ENCODE results near the gene CTSA.

CTSA gene

DNA sequence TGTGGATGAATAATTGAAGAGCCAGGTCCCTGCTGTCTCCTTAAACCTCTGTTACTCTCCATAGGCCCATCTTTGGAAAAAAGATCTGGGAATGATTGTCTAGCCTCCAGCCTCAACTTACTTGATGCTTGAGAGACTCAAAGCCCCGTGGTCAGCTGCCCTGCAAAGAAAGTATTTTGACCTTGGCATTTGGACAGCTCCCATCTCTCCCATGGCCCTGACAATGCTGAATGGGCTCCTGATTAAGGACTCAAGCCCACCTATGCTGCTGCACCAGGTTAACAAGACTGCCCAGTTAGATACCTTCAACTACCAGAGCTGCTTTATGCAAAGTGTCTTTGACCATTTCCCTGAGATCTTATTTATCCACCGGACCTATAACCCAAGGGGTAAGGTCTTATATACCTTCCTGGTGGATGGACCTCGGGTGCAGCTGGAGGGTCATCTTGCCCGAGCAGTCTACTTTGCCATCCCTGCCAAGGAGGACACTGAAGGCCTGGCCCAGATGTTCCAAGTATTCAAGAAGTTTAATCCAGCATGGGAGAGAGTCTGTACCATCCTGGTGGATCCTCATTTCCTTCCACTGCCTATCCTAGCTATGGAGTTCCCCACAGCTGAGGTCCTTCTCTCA lies 8.6 kb upstream of the CTSA start:
- H3K9ac ChIP-seq (ENCODE audit: low read length in 5 of 5): no peak overlapping the region
- no peak overlapping the region for H3K4me3 ChIP-seq (ENCODE audit: low read depth in 1 of 5, low read length in 5 of 5)

DNA sequence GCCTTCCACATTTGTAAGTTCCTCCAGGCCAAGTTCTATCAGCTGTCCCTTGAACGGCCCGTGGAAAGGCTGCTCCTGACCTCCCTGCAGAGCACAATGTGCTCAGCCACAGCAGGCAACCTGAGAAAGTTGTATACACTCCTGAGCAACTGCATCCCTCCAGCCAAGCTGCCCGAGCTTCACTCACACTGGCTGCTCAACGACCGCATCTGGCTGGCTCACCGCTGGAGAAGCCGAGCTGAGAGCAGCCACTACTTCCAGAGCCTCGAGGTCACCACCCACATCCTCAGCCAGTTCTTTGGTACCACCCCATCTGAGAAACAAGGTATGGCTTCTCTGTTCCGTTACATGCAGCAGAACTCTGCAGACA lies 8.1 kb upstream of the CTSA start:
- H3K9me3 ChIP-seq (ENCODE audit: control insufficient read depth in 5 of 5, low read length in 5 of 5): no peaks in the 10 kb centered on the region
- no peak overlapping the region for H3K4me3 ChIP-seq (ENCODE audit: low read depth in 1 of 5, low read length in 5 of 5)
- H3K9ac ChIP-seq (ENCODE audit: low read length in 5 of 5): no peak overlapping the region
- H3K4me1 ChIP-seq (ENCODE audit: control insufficient read depth in 5 of 5, insufficient read depth in 5 of 5, low read length in 5 of 5): peaks cover 0 to 28% (median 22%) of the 10 kb centered on the region in 5 donors
- no peak overlapping the region for H3K27ac ChIP-seq (ENCODE audit: low read depth, low read length)
- H3K36me3 ChIP-seq (ENCODE audit: control insufficient read depth in 5 of 5, insufficient read depth in 5 of 5, low read length in 5 of 5): peaks cover 0 to 40% (median 35%) of the 10 kb centered on the region in 5 donors
- no peaks in the 10 kb centered on the region for H3K27me3 ChIP-seq (ENCODE audit: control insufficient read depth in 5 of 5, insufficient read depth in 4 of 5, low read length in 5 of 5)

More for the DNA sequence above, 8.6 kb upstream of the CTSA start:
- H3K36me3 ChIP-seq (ENCODE audit: control insufficient read depth in 5 of 5, insufficient read depth in 5 of 5, low read length in 5 of 5): peaks cover 0 to 44% (median 38%) of the 10 kb centered on the region in 5 donors
- H3K4me1 ChIP-seq (ENCODE audit: control insufficient read depth in 5 of 5, insufficient read depth in 5 of 5, low read length in 5 of 5): peaks cover 0 to 28% (median 22%) of the 10 kb centered on the region in 5 donors
- no peaks in the 10 kb centered on the region for H3K27me3 ChIP-seq (ENCODE audit: control insufficient read depth in 5 of 5, insufficient read depth in 4 of 5, low read length in 5 of 5)
- H3K9me3 ChIP-seq (ENCODE audit: control insufficient read depth in 5 of 5, low read length in 5 of 5): no peaks in the 10 kb centered on the region
- peak overlapping the region; percentile 30 for H3K27ac ChIP-seq (ENCODE audit: low read depth, low read length)

DNA sequence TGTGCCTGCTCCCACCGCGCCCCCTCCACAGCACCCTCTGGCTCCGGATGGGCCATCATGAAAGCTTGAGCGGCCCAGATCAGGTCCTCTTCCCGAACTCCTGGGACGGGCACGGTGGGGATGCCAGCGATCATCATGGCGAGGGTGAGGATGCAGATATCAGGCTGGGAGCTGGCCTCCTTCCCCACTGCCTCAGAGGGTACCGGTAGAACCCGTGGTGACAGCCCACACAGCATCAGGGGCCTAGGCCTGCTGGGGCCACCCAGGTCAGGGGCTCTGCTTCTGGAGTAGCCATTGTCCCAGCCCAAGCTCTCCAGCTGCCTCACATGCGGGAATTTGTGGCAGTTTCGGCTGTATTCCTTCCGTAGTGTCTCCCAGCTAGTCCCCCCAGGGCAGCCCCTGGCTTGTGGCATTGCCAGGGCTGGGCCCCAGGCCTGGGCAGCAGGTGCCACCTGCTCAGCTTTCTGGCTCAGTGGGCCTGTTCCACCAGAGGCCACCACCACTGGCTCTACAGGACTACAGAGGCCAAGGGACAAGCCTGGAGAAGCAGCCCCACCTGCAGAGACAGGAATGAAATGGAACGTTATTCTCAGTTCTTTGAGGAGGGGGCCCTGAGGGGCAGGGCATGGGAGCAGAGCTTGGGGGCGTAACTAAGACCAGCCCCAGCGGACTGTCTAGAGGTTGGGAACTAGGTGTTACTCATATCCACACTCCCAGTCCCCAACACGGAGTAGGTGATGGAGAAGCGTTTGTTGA lies 4.4 kb upstream of the CTSA start:
- H3K9ac ChIP-seq (ENCODE audit: low read length in 5 of 5): no peak overlapping the region
- H3K27ac ChIP-seq (ENCODE audit: low read depth, low read length): no peak overlapping the region
- H3K27me3 ChIP-seq (ENCODE audit: control insufficient read depth in 5 of 5, insufficient read depth in 4 of 5, low read length in 5 of 5): no peaks in the 10 kb centered on the region
- H3K4me1 ChIP-seq (ENCODE audit: control insufficient read depth in 5 of 5, insufficient read depth in 5 of 5, low read length in 5 of 5): peaks cover 2 to 34% (median 32%) of the 10 kb centered on the region in 5 donors
- no peak overlapping the region for H3K4me3 ChIP-seq (ENCODE audit: low read depth in 1 of 5, low read length in 5 of 5)
- peaks cover 0 to 34% (median 28%) of the 10 kb centered on the region in 5 donors for H3K36me3 ChIP-seq (ENCODE audit: control insufficient read depth in 5 of 5, insufficient read depth in 5 of 5, low read length in 5 of 5)
- no peaks in the 10 kb centered on the region for H3K9me3 ChIP-seq (ENCODE audit: control insufficient read depth in 5 of 5, low read length in 5 of 5)

DNA sequence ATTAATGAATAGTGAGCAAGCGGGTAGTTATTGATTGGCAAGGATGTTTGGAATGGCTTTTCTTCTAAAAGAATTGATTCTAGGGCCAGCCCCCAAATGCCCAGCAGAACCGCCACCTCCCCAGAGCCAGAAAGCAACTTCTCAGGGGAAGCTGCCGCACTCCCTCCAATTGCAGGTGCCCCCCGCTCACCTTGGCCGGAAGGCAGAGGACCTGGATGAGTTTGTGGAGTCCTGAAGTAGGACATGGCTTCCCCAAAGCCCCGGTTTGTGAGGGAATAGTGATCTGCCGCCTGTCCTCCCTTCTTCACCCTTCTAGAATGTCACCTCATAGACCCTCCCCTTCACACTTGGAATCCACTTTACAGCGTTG lies 3.8 kb upstream of the CTSA start, which contains the start of gene SPATA25:
Gene SPATA25 (minus strand): TSS at position 277 of the 370 bp plus-strand sequence. CDS start 32 bp downstream, at position 245.
- no peak within 1 kb of the TSS for H3K4me3 ChIP-seq (ENCODE audit: low read depth in 1 of 5, low read length in 5 of 5)
- no peak within 1 kb of the TSS for H3K9ac ChIP-seq (ENCODE audit: low read length in 5 of 5)
- H3K27me3 ChIP-seq (ENCODE audit: control insufficient read depth in 5 of 5, insufficient read depth in 4 of 5, low read length in 5 of 5): no peaks in the 10 kb centered on the region
- peaks cover 0 to 35% (median 28%) of the 10 kb centered on the region in 5 donors for H3K36me3 ChIP-seq (ENCODE audit: control insufficient read depth in 5 of 5, insufficient read depth in 5 of 5, low read length in 5 of 5)
- H3K27ac ChIP-seq (ENCODE audit: low read depth, low read length): no peak within 1 kb of the TSS
- H3K4me1 ChIP-seq (ENCODE audit: control insufficient read depth in 5 of 5, insufficient read depth in 5 of 5, low read length in 5 of 5): peaks cover 5 to 37% (median 33%) of the 10 kb centered on the region in 5 donors
- H3K9me3 ChIP-seq (ENCODE audit: control insufficient read depth in 5 of 5, low read length in 5 of 5): no peaks in the 10 kb centered on the region

DNA sequence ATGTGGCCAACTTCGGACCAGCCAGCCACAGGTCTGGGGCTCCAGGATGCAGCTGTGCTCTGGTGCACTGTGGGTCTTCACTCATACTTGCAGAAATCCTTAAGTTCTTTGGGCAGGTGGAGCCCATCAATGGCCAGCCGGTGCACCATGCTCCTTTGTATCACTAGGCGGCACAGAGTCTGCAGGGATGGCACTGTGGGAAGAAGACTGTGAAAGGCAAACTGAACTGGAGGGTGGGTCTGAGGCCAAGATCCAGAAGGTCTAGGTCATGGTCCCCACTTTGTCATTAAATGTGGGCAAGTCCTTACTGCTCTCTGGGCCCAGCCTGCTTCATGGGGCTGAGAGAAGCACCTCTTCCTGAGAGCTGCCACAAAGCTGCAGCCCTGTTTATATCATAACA lies 2.5 kb upstream of the CTSA start:
- peaks cover 5 to 46% (median 42%) of the 10 kb centered on the region in 5 donors for H3K4me1 ChIP-seq (ENCODE audit: control insufficient read depth in 5 of 5, insufficient read depth in 5 of 5, low read length in 5 of 5)
- H3K9ac ChIP-seq (ENCODE audit: low read length in 5 of 5): no peak overlapping the region
- no peak overlapping the region for H3K4me3 ChIP-seq (ENCODE audit: low read depth in 1 of 5, low read length in 5 of 5)
- H3K27me3 ChIP-seq (ENCODE audit: control insufficient read depth in 5 of 5, insufficient read depth in 4 of 5, low read length in 5 of 5): no peaks in the 10 kb centered on the region
- H3K9me3 ChIP-seq (ENCODE audit: control insufficient read depth in 5 of 5, low read length in 5 of 5): no peaks in the 10 kb centered on the region
- peaks cover 0 to 33% (median 26%) of the 10 kb centered on the region in 5 donors for H3K36me3 ChIP-seq (ENCODE audit: control insufficient read depth in 5 of 5, insufficient read depth in 5 of 5, low read length in 5 of 5)
- H3K27ac ChIP-seq (ENCODE audit: low read depth, low read length): no peak overlapping the region

DNA sequence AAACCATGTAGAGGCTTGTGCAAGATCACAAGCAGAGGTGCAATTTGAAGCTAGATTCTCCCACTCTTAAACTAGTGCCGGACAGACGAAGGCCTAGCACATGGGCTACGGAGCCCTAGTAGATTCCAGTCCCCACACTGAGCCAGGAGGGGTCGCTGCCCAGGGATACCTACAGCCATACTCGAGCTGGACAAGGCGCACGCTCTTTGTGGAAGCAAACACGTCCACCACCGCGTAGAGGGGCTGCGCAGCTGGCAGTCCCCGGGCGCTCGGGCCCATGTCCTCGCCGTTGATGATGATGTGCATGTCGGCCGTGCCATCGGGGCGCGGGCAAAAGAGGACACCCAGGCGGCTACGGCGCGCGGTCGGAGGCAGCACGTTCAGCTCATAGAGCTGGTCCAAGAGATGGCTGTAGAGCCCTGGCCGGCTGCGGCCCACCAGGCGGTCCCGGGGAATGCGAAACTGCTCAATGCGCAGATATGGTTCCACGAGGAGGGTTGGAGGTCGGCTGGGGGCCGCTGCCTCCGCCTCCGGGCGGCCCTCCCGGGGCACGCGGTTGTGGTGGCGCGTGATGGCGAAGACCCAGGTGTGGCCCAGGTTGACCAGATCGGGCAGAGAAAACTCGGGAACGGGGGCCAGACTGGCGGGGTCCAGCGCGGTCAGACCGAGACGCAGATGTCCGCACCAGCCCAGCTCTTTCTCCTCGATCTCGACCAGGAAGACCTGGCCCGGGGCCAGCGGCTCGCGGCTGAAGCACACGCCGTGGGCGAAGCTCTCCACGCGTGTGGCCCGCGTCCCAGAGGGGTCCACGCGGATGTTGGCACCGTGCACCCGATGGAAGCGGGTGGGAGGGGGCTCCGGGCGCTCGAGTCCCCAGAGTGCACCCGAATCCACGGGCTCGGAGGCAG lies 804 bp upstream of the CTSA start:
- peak overlapping the region; percentile 31 to 83 (median 76) for H3K4me3 ChIP-seq (ENCODE audit: low read depth in 1 of 5, low read length in 5 of 5)
- H3K9ac ChIP-seq (ENCODE audit: low read length in 5 of 5): peak overlapping the region; percentile 57 to 91 (median 67)
- peaks cover 5 to 35% (median 34%) of the 10 kb centered on the region in 5 donors for H3K4me1 ChIP-seq (ENCODE audit: control insufficient read depth in 5 of 5, insufficient read depth in 5 of 5, low read length in 5 of 5)
- H3K27ac ChIP-seq (ENCODE audit: low read depth, low read length): peak overlapping the region; percentile 85
- H3K27me3 ChIP-seq (ENCODE audit: control insufficient read depth in 5 of 5, insufficient read depth in 4 of 5, low read length in 5 of 5): no peaks in the 10 kb centered on the region
- H3K9me3 ChIP-seq (ENCODE audit: control insufficient read depth in 5 of 5, low read length in 5 of 5): no peaks in the 10 kb centered on the region
- peaks cover 5 to 45% (median 36%) of the 10 kb centered on the region in 5 donors for H3K36me3 ChIP-seq (ENCODE audit: control insufficient read depth in 5 of 5, insufficient read depth in 5 of 5, low read length in 5 of 5)

DNA sequence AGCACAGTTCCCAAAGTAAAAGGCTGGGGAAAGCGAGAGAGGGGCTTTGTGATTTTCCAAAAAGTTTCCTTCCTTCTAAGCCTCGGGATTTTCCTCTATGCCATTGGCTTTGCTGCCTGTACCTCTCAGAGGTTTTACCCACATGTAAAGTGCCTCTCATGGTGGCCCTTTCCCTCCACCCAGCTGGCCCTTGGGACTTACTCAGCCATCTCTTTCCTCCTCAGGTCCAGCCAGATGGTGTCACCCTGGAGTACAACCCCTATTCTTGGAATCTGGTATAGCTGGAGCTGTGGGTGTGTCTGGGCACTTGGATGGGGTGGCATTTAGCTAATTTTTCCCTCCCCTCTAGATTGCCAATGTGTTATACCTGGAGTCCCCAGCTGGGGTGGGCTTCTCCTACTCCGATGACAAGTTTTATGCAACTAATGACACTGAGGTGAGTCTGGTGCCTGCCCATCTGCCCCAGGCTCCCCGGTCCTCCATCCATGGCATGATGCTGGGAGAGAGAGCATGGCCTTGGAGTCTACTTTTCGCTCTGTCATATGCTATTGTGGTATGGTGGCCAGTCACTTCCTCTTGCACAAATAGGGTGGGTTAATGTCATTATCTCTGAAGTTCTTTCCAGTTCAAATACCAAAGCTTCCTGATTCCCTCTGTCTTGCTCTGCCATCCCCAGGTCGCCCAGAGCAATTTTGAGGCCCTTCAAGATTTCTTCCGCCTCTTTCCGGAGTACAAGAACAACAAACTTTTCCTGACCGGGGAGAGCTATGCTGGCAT lies 1.1 kb downstream of the CTSA start:
- Histone ChIP-seq H3K4me1 (ENCODE audit: control insufficient read depth in 5 of 5, insufficient read depth in 5 of 5, low read length in 5 of 5) (peaks cover 5 to 35% (median 32%) of the 10 kb centered on the region in 5 donors), H3K36me3 (ENCODE audit: control insufficient read depth in 5 of 5, insufficient read depth in 5 of 5, low read length in 5 of 5) (peaks cover 5 to 51% (median 48%) of the 10 kb centered on the region in 5 donors), H3K9ac (ENCODE audit: low read length in 5 of 5) (peak overlapping the region; percentile 16 to 91 (median 79)), H3K9me3 (ENCODE audit: control insufficient read depth in 5 of 5, low read length in 5 of 5) (no peaks in the 10 kb centered on the region), H3K27me3 (ENCODE audit: control insufficient read depth in 5 of 5, insufficient read depth in 4 of 5, low read length in 5 of 5) (no peaks in the 10 kb centered on the region), H3K27ac (ENCODE audit: low read depth, low read length) (peak overlapping the region; percentile 85), H3K4me3 (ENCODE audit: low read depth in 1 of 5, low read length in 5 of 5) (peak overlapping the region; percentile 68 to 83 (median 76))

DNA sequence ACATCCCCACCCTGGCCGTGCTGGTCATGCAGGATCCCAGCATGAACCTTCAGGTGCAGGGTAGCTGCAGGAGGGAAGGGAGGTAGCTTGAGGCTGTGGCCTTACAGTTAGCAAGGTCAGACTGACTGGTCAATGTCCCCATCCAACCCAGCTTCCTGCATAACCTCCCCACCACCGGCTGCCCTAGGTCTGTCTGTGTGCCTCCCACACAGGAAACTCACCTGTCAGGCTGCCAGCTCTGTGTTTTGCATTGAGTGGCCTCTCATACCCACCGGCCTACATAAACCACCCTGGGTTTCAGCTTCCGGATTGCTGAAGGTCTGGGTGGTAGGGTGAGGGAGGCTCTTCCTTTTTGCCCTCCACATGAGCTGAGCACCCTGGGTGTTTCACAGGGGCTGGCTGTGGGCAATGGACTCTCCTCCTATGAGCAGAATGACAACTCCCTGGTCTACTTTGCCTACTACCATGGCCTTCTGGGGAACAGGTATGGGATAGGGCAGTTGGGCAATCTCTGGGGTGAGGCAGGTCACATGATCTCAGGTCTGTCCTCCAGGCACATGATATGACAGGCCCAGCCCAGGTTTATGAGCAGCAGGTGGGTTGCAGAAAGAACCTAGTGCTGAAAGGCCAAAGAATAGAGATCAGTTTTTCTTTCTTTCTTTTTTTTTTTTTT lies 1.8 kb downstream of the CTSA start:
- H3K36me3 ChIP-seq (ENCODE audit: control insufficient read depth in 5 of 5, insufficient read depth in 5 of 5, low read length in 5 of 5): peaks cover 5 to 53% (median 51%) of the 10 kb centered on the region in 5 donors
- H3K4me1 ChIP-seq (ENCODE audit: control insufficient read depth in 5 of 5, insufficient read depth in 5 of 5, low read length in 5 of 5): peaks cover 5 to 35% (median 32%) of the 10 kb centered on the region in 5 donors
- no peaks in the 10 kb centered on the region for H3K27me3 ChIP-seq (ENCODE audit: control insufficient read depth in 5 of 5, insufficient read depth in 4 of 5, low read length in 5 of 5)
- no peak overlapping the region for H3K9ac ChIP-seq (ENCODE audit: low read length in 5 of 5)
- no peak overlapping the region for H3K27ac ChIP-seq (ENCODE audit: low read depth, low read length)
- H3K4me3 ChIP-seq (ENCODE audit: low read depth in 1 of 5, low read length in 5 of 5): peak overlapping the region in 1 of 5 donors; percentile 17
- H3K9me3 ChIP-seq (ENCODE audit: control insufficient read depth in 5 of 5, low read length in 5 of 5): no peaks in the 10 kb centered on the region

DNA sequence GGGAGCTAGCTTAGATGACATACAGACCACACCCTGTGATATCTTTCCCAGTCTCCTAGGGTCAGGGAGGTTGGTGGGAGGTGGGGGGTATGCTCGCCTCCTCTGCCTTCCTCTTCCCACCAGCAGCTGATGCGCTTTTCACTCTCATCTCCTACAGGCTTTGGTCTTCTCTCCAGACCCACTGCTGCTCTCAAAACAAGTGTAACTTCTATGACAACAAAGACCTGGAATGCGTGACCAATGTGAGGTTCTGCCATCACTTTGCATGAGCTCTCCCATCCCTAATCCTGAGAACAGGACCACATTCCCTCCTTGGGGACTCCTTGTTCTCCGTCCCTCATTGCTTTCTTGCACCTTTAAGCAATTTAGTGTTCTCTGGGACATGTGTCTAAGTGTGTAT lies 2.7 kb downstream of the CTSA start:
- Histone ChIP-seq H3K9me3 (ENCODE audit: control insufficient read depth in 5 of 5, low read length in 5 of 5) (no peaks in the 10 kb centered on the region), H3K4me1 (ENCODE audit: control insufficient read depth in 5 of 5, insufficient read depth in 5 of 5, low read length in 5 of 5) (peaks cover 5 to 35% (median 32%) of the 10 kb centered on the region in 5 donors), H3K4me3 (ENCODE audit: low read depth in 1 of 5, low read length in 5 of 5) (no peak overlapping the region), H3K36me3 (ENCODE audit: control insufficient read depth in 5 of 5, insufficient read depth in 5 of 5, low read length in 5 of 5) (peaks cover 5 to 61% (median 57%) of the 10 kb centered on the region in 5 donors), H3K27me3 (ENCODE audit: control insufficient read depth in 5 of 5, insufficient read depth in 4 of 5, low read length in 5 of 5) (no peaks in the 10 kb centered on the region), H3K9ac (ENCODE audit: low read length in 5 of 5) (no peak overlapping the region), H3K27ac (ENCODE audit: low read depth, low read length) (no peak overlapping the region)

Data from subcutaneous abdominal adipose tissue (tissue), 5 donors.